ENCODE results near the gene TMEM150B.

TMEM150B gene

DNA sequence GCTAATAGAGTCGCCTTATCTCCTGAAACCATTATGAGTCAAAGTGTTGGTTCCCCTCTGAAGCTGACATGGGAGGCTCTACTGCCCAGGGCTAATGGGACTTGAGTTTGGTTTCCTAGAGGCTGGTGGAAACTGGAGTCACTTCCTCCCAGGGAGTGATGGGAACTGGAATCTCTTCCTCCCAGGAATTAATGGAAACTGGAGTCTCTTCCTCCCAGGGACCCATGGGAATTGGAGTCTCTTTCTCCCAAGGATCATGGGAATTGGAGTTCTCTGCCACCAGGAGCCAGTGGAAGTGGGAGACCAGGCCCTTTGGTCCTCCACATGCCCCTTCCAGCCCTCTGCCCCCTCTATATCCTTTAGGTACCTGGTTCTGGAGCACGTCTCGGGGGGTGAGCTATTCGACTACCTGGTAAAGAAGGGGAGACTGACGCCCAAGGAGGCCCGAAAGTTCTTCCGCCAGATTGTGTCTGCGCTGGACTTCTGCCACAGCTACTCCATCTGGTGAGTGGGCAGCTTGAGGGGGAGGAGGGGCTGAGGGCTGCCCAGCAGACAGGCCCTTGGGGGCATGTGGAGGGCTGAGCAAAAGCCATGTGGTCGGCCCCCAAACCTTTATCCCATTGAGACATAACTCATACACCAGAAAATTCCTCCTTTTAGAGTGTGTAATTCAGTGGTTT lies 35.9 kb downstream of the TMEM150B start:
- Histone ChIP-seq H3K4ac (ENCODE audit: low read length) (no peak overlapping the region), H3K4me3 (ENCODE audit: low read length in 2 of 2) (no peak overlapping the region), H3K9ac (ENCODE audit: low read depth, low read length, poor library complexity) (no peak overlapping the region), H3K27me3 (ENCODE audit: control insufficient read depth in 3 of 3, insufficient read depth in 3 of 3, low read depth in 1 of 3, low read length in 3 of 3) (no peaks in the 10 kb centered on the region), H3K14ac (ENCODE audit: low read length) (no peak overlapping the region), H2AFZ (ENCODE audit: low read length) (no peak overlapping the region), H3K4me1 (ENCODE audit: control insufficient read depth in 2 of 2, insufficient read depth in 1 of 2, low read depth in 1 of 2, low read length in 2 of 2) (peaks cover 3 to 11% of the 10 kb centered on the region in 2 donors), H4K8ac (ENCODE audit: low read depth, low read length) (no peak overlapping the region), H2BK12ac (ENCODE audit: low read length) (no peak overlapping the region), H3K18ac (ENCODE audit: low read length) (no peak overlapping the region), H2BK15ac (ENCODE audit: low read length) (no peak overlapping the region), H2BK5ac (ENCODE audit: low read length) (no peak overlapping the region), H3K79me1 (ENCODE audit: low read depth, low read length) (peaks cover 17% of the 10 kb centered on the region), H4K91ac (ENCODE audit: low read depth, low read length, poor library complexity) (no peak overlapping the region), H3K23ac (ENCODE audit: low read depth, low read length, poor library complexity) (no peak overlapping the region), H3K9me3 (replicated peaks in 1 of 2; ENCODE audit: control insufficient read depth in 2 of 2, insufficient read depth in 1 of 2, low read depth in 1 of 2, low read length in 2 of 2) (peaks cover 0 to 1% of the 10 kb centered on the region in 2 donors), H3K4me2 (ENCODE audit: insufficient read depth, low read length, poor library complexity, severe bottlenecking) (no peak overlapping the region), H2AK5ac (ENCODE audit: low read depth, low read length) (no peak overlapping the region), H3K36me3 (replicated peaks in 1 of 2; ENCODE audit: control insufficient read depth in 2 of 2, insufficient read depth in 2 of 2, low read length in 2 of 2) (peaks cover 30 to 51% of the 10 kb centered on the region in 2 donors), H2BK120ac (ENCODE audit: low read depth, low read length) (no peak overlapping the region), H3K27ac (replicated peaks; ENCODE audit: low read length) (no peak overlapping the region)
- no peak for DNase-seq (ENCODE audit: low spot score)
- no CpG with 5 or more reads among the region's 9 CpGs for WGBS, 2 donors (ENCODE audit: extremely low coverage in 2 of 2, insufficient read length in 2 of 2, insufficient replicate concordance in 1 of 2)

DNA sequence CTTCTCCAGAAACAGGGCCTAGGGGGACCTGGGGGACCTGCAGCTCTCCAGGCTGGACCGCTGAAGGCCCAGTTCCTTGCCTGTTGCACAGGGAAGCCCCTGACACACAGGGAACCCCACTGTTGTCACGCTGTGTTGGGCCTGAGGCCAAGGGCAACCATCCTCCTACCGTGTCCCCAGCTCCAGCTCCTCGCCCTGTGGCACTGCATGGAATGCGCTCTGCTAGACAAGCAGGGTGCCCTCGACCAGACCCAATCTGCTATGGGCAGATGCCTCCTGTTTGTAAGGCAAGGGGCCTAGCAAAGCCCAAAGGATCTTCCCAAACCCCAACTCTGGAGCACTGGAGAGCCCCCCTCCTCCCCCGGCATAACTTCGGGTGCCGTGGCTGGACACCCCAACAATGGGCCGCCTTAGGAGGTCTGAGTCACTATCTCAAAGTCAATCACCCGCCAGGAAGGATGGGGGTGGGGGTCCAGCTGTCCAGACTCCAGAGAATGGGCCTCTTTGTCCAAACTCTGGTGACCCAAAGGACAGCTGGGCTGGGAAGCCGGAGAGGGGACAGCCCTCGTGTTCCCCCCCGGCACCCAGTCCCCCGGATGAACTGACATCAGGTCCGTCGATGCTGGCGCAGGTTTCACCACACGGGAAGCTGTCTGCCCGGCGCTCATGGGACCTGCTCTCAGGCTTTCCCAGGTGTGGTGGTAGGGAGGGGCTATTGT lies 37.6 kb downstream of the TMEM150B start:
- Histone ChIP-seq H3K4me3 (ENCODE audit: low read length in 2 of 2) (no peak overlapping the region), H3K23ac (ENCODE audit: low read depth, low read length, poor library complexity) (peak overlapping the region; percentile 65), H2AK5ac (ENCODE audit: low read depth, low read length) (peak overlapping the region; percentile 46), H2AFZ (ENCODE audit: low read length) (no peak overlapping the region), H3K9ac (ENCODE audit: low read depth, low read length, poor library complexity) (no peak overlapping the region), H3K4me2 (ENCODE audit: insufficient read depth, low read length, poor library complexity, severe bottlenecking) (no peak overlapping the region), H3K18ac (ENCODE audit: low read length) (peak overlapping the region; percentile 28), H3K9me3 (replicated peaks in 1 of 2; ENCODE audit: control insufficient read depth in 2 of 2, insufficient read depth in 1 of 2, low read depth in 1 of 2, low read length in 2 of 2) (peaks cover 0 to 1% of the 10 kb centered on the region in 2 donors), H3K27me3 (ENCODE audit: control insufficient read depth in 3 of 3, insufficient read depth in 3 of 3, low read depth in 1 of 3, low read length in 3 of 3) (no peaks in the 10 kb centered on the region), H2BK5ac (ENCODE audit: low read length) (peak overlapping the region; percentile 24), H2BK15ac (ENCODE audit: low read length) (no peak overlapping the region), H2BK120ac (ENCODE audit: low read depth, low read length) (no peak overlapping the region), H2BK12ac (ENCODE audit: low read length) (no peak overlapping the region), H3K4ac (ENCODE audit: low read length) (no peak overlapping the region), H3K79me1 (ENCODE audit: low read depth, low read length) (peaks cover 17% of the 10 kb centered on the region), H3K27ac (replicated peaks; ENCODE audit: low read length) (no peak overlapping the region), H4K91ac (ENCODE audit: low read depth, low read length, poor library complexity) (no peak overlapping the region), H3K4me1 (ENCODE audit: control insufficient read depth in 2 of 2, insufficient read depth in 1 of 2, low read depth in 1 of 2, low read length in 2 of 2) (peaks cover 6 to 18% of the 10 kb centered on the region in 2 donors), H3K14ac (ENCODE audit: low read length) (no peak overlapping the region), H3K36me3 (replicated peaks in 1 of 2; ENCODE audit: control insufficient read depth in 2 of 2, insufficient read depth in 2 of 2, low read length in 2 of 2) (peaks cover 22 to 42% of the 10 kb centered on the region in 2 donors), H4K8ac (ENCODE audit: low read depth, low read length) (no peak overlapping the region)
- DNase-seq (ENCODE audit: low spot score) = no peak
- no CpG with 5 or more reads among the region's 21 CpGs for WGBS, 2 donors (ENCODE audit: extremely low coverage in 2 of 2, insufficient read length in 2 of 2, insufficient replicate concordance in 1 of 2)

DNA sequence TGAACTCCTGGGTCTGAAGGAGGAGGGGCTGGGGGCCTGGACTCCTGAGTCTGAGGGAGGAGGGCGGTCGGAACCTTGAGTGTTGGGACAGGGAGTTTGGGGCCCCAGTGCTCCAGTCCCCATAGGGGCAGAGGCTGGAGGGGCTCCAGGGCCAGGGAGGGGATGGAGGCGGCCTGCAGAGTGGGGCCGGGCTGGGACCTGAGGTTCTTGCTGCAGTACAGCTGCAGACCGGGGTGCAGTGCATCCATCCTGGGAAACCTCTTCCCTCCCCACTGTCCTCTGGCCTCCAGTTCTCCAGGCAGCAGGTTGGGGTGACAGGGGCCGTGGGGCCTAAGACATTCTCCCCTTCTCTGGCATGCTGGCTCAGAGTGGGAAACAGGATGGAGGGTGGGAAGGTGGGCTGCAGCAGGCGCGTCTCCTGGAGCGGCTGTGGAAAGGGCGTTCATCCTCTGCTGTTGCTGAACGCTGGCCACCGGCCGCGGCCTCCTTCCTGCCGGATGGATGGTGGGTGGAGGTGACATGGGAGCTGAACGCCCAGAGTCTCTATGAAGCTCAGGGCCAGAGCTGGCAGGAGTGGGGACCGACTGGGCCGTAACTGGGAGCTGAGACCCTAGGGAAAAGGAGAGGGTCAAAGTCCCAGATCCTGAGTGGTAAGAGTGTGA lies 39.8 kb downstream of the TMEM150B start:
- Histone ChIP-seq H2BK15ac (ENCODE audit: low read length) (peak overlapping the region; percentile 94), H3K18ac (ENCODE audit: low read length) (peak overlapping the region; percentile 51), H2BK5ac (ENCODE audit: low read length) (no peak overlapping the region), H3K9ac (ENCODE audit: low read depth, low read length, poor library complexity) (peak overlapping the region; percentile 81), H2BK120ac (ENCODE audit: low read depth, low read length) (peak overlapping the region; percentile 4), H2AFZ (ENCODE audit: low read length) (no peak overlapping the region), H2BK12ac (ENCODE audit: low read length) (no peak overlapping the region), H3K27ac (replicated peaks; ENCODE audit: low read length) (peak overlapping the region; percentile 58), H2AK5ac (ENCODE audit: low read depth, low read length) (peak overlapping the region; percentile 53), H3K14ac (ENCODE audit: low read length) (peak overlapping the region; percentile 38), H3K4me1 (ENCODE audit: control insufficient read depth in 2 of 2, insufficient read depth in 1 of 2, low read depth in 1 of 2, low read length in 2 of 2) (peaks cover 9 to 24% of the 10 kb centered on the region in 2 donors), H3K36me3 (replicated peaks in 1 of 2; ENCODE audit: control insufficient read depth in 2 of 2, insufficient read depth in 2 of 2, low read length in 2 of 2) (peaks cover 18 to 29% of the 10 kb centered on the region in 2 donors), H3K4ac (ENCODE audit: low read length) (no peak overlapping the region), H4K91ac (ENCODE audit: low read depth, low read length, poor library complexity) (no peak overlapping the region), H3K4me2 (ENCODE audit: insufficient read depth, low read length, poor library complexity, severe bottlenecking) (peak overlapping the region; percentile 77), H3K79me1 (ENCODE audit: low read depth, low read length) (peaks cover 17% of the 10 kb centered on the region), H3K9me3 (replicated peaks in 1 of 2; ENCODE audit: control insufficient read depth in 2 of 2, insufficient read depth in 1 of 2, low read depth in 1 of 2, low read length in 2 of 2) (peaks cover 0 to 1% of the 10 kb centered on the region in 2 donors), H4K8ac (ENCODE audit: low read depth, low read length) (no peak overlapping the region), H3K27me3 (ENCODE audit: control insufficient read depth in 3 of 3, insufficient read depth in 3 of 3, low read depth in 1 of 3, low read length in 3 of 3) (no peaks in the 10 kb centered on the region), H3K4me3 (ENCODE audit: low read length in 2 of 2) (peak overlapping the region; percentile 60 to 80), H3K23ac (ENCODE audit: low read depth, low read length, poor library complexity) (peak overlapping the region; percentile 81)
- no CpG with 5 or more reads among the region's 18 CpGs for WGBS, 2 donors (ENCODE audit: extremely low coverage in 2 of 2, insufficient read length in 2 of 2, insufficient replicate concordance in 1 of 2)
- DNase-seq (ENCODE audit: low spot score) = no peak
